OCI-LY7 (cell line): ENCODE results near the gene GMPR2. TPM values are rescaled to one million over a fixed set of nuclear protein-coding genes. Genes with fewer than 3 reads are reported as not detected.

Experiments
- BruUV-seq: library from RNA; stranded (reverse); fragments of 400-500 nt; replicated peaks from 2 replicates; lab custom pipeline; 2021; lab: Mats Ljungman, UMichigan
- CTCF ChIA-PET: fragments of 300-600 bp; sonication (Branson Sonifier 250); formaldehyde crosslinking; loops from one replicate; lab custom pipeline; 2022; ENCODE audit warnings: antibody characterized with exemption; ENCODE audit not compliant: unreplicated experiment; lab: Charles Lee
- POLR2A ChIA-PET: fragments of 300-600 bp; sonication (Branson Sonifier 250); formaldehyde crosslinking; loops from one replicate; lab custom pipeline; 2022; ENCODE audit warnings: antibody characterized with exemption; lab: Charles Lee
- DNase-seq: peaks from one replicate; pipeline ENCODE4 v3.0.0-alpha.2; 2015; ENCODE audit warnings: low spot score
- H2AFZ ChIP-seq: fragments of 200-600 bp; sonication (generic), shearing (Covaris generic); 2 replicates; pipeline ENCODE4 v1.6.1; 2014; ENCODE audit warnings: mild to moderate bottlenecking, antibody characterized with exemption, low read length, moderate library complexity
- H3K27ac ChIP-seq: fragments of 200-600 bp; sonication (generic); 2 replicates; pipeline ENCODE4 v1.5.1; 2014; ENCODE audit warnings: mixed run types, low read depth, mild to moderate bottlenecking, moderate library complexity, low read length, inconsistent platforms; ENCODE audit not compliant: poor library complexity, severe bottlenecking
- H3K36me3 ChIP-seq: fragments of 200-600 bp; sonication (generic); 2 replicates; pipeline ENCODE4 v1.6.1; 2014; ENCODE audit warnings: mild to moderate bottlenecking, antibody characterized with exemption, low read length, moderate library complexity, mixed read lengths; ENCODE audit not compliant: insufficient read depth
- H3K4me1 ChIP-seq: fragments of 200-600 bp; sonication (generic); 2 replicates; pipeline ENCODE4 v1.5.1; 2014; ENCODE audit warnings: mild to moderate bottlenecking, low read length; ENCODE audit not compliant: insufficient read depth, poor library complexity, severe bottlenecking
- H3K4me2 ChIP-seq: fragments of 200-600 bp; sonication (generic); 2 replicates; pipeline ENCODE4 v1.6.1; 2014; ENCODE audit warnings: mild to moderate bottlenecking, low read length
- H3K4me3 ChIP-seq: fragments of 200-600 bp; sonication (generic); 2 replicates; pipeline ENCODE4 v1.5.1; 2014; ENCODE audit warnings: mild to moderate bottlenecking, low read depth, low read length; ENCODE audit not compliant: poor library complexity, severe bottlenecking
- H3K79me2 ChIP-seq: fragments of 200-600 bp; sonication (generic); 2 replicates; pipeline ENCODE4 v1.6.1; 2016; ENCODE audit warnings: low read depth, mild to moderate bottlenecking, low read length, moderate library complexity, mixed read lengths; ENCODE audit not compliant: insufficient read depth
- H3K9me2 ChIP-seq: fragments of 200-600 bp; sonication (generic); 2 replicates; pipeline ENCODE4 v1.6.1; 2016; ENCODE audit warnings: mild to moderate bottlenecking, low read length, mixed read lengths; ENCODE audit not compliant: insufficient read depth
- H3K9me3 ChIP-seq: fragments of 200-600 bp; sonication (generic); 2 replicates; pipeline ENCODE4 v1.6.1; 2014; ENCODE audit warnings: mild to moderate bottlenecking, mixed run types, low read length, mixed read lengths
- H4K20me1 ChIP-seq: fragments of 200-600 bp; sonication (generic); 2 replicates; pipeline ENCODE4 v1.6.1; 2014; ENCODE audit warnings: mild to moderate bottlenecking, antibody characterized with exemption, low read length, moderate library complexity, mixed read lengths; ENCODE audit not compliant: insufficient read depth
- CTCF ChIP-seq: fragments of 200-600 bp; sonication (generic); conservative IDR thresholded peaks from 2 replicates; pipeline ENCODE4 v1.5.1; 2014; ENCODE audit warnings: mild to moderate bottlenecking, antibody characterized with exemption, low read length, moderate library complexity, mixed read lengths
- EZH2phosphoT487 ChIP-seq: fragments of 200-600 bp; sonication (generic); IDR thresholded peaks from 2 replicates; pipeline ENCODE4 v1.6.1; 2018; ENCODE audit warnings: low read depth, borderline replicate concordance, mild to moderate bottlenecking, mixed run types, antibody characterized with exemption, low read length, moderate library complexity, mixed read lengths
- intact Hi-C: fragments of 100-400 bp; cut with micrococcal nuclease; formaldehyde crosslinking; loops from one replicate; pipeline ENCODE4 v1.10.0; 2022; ENCODE audit not compliant: unreplicated experiment
- total RNA-seq, 2 experiments: library from RNA; depleted of rRNA in 1 of 2; stranded (reverse); fragments of >200 nt in 1 of 2; shearing (Covaris generic) in 1 of 2; gene quantifications; 2 replicates each; pipeline ENCODE4 v1.2.3, GENCODE V29; 2014 to 2022

GMPR2 gene
- total RNA-seq, 2 experiments from 2014 or later: 51.4 to 62.3 TPM

- no peaks in the 10 kb centered on the region for H3K9me2 ChIP-seq
- ChIA-PET CTCF (interaction anchor here (0.6 to 1.9 kb wide), 2 partner anchors 30 to 36 kb away, joined by 3 to 8 read pairs; partner anchors contain the start of gene CIDEB), POLR2A (interaction anchor here (0.6 to 2.4 kb wide), 3 partner anchors 30 to 170 kb away, joined by 4 to 17 read pairs (median 4); partner anchors contain the start of genes SDR39U1 and TINF2)
- no peak for DNase-seq
- H3K4me3 ChIP-seq: peak overlapping the region; percentile 84
- H3K36me3 ChIP-seq: no peaks in the 10 kb centered on the region
- H3K9me3 ChIP-seq: no peaks in the 10 kb centered on the region
- H3K4me1 ChIP-seq: peaks cover 43% of the 10 kb centered on the region
- peak overlapping the region; percentile 84 for H3K27ac ChIP-seq
- peak overlapping the region; percentile 82 for H3K4me2 ChIP-seq
- no peaks in the 10 kb centered on the region for H4K20me1 ChIP-seq
- no peak for TF ChIP-seq EZH2phosphoT487
- no peak for TF ChIP-seq CTCF
- H2AFZ ChIP-seq: peak overlapping the region; percentile 68
- intact Hi-C loops: no loop called here
- no peaks in the 10 kb centered on the region for H3K79me2 ChIP-seq
- no TSS peak for BruUV-seq
Observed at GRCh38 chr14:24272467-24272866, 39.7 kb downstream of the GMPR2 start.

GRCh38 chr14:24273422-24273998 lies 40.8 kb downstream of the GMPR2 start:
- H3K79me2 ChIP-seq: no peaks in the 10 kb centered on the region

More at GRCh38 chr14:24273422-24273998, 40.8 kb downstream of the GMPR2 start:
- Histone ChIP-seq H3K4me3 (peak overlapping the region; percentile 14), H3K4me1 (peaks cover 43% of the 10 kb centered on the region), H3K9me3 (no peaks in the 10 kb centered on the region), H3K27ac (peak overlapping the region; percentile 40), H4K20me1 (no peaks in the 10 kb centered on the region), H2AFZ (peak overlapping the region; percentile 59; the same call in 1 of the 2 replicates), H3K9me2 (no peaks in the 10 kb centered on the region), H3K36me3 (no peaks in the 10 kb centered on the region), H3K4me2 (peak overlapping the region; percentile 51)
- ChIA-PET POLR2A (interaction anchor here (0.7 to 1.6 kb wide), 8 partner anchors 12 to 100 kb away, joined by 3 to 7 read pairs (median 3); partner anchors contain the start of genes NFATC4 and TINF2), CTCF (interaction anchor here (0.6 kb wide), 1 partner anchor 795 kb away, joined by 5 read pairs; no protein-coding TSS in a partner anchor)
- BruUV-seq: no TSS peak
- intact Hi-C loops: no loop called here
- peak; percentile 34 for DNase-seq
- TF ChIP-seq EZH2phosphoT487 (no peak), CTCF (peak; percentile 69)
